Measurements from ENCODE around the gene P2RY11. TPM values are rescaled to one million over a fixed set of nuclear protein-coding genes. Genes with fewer than 3 reads are reported as not detected.

P2RY11 gene
- total RNA-seq, 2 donors from 2014 or later: 9.2 to 20.8 TPM

GRCh38 chr19:10114651-10115391, 3.3 kb downstream of the P2RY11 start:
- no peak for DNase-seq (ENCODE audit: low spot score)

GRCh38 chr19:10115392-10116084, 4.0 kb downstream of the P2RY11 start:
- TF ChIP-seq POLR2A (IDR thresholded peaks at IDR 0.05) (no peak), POLR2AphosphoS5 (IDR thresholded peaks at IDR 0.05) (no peak), CTCF (IDR thresholded peaks at IDR 0.05) (no peak)
- DNase-seq (ENCODE audit: low spot score): no peak
- Histone ChIP-seq H3K27ac (no peak overlapping the region), H3K27me3 (replicated peaks; ENCODE audit: insufficient read depth) (no peaks in the 10 kb centered on the region), H3K36me3 (peaks cover 12 to 35% of the 10 kb centered on the region in 2 donors), H3K9me3 (no peaks in the 10 kb centered on the region), H3K4me3 (no peak overlapping the region), H3K4me1 (replicated peaks) (peaks cover 7% of the 10 kb centered on the region)
- 86% methylated on average over 44 of the region's 45 CpGs for WGBS
- intact Hi-C loops (cut with DNase I): no loop called here

More at GRCh38 chr19:10114651-10115391, 3.3 kb downstream of the P2RY11 start:
- Histone ChIP-seq H3K4me3 (no peak overlapping the region), H3K36me3 (peaks cover 20 to 39% of the 10 kb centered on the region in 2 donors), H3K4me1 (replicated peaks) (peaks cover 7% of the 10 kb centered on the region), H3K27me3 (replicated peaks; ENCODE audit: insufficient read depth) (no peaks in the 10 kb centered on the region), H3K27ac (no peak overlapping the region), H3K9me3 (no peaks in the 10 kb centered on the region)
- no peak for TF ChIP-seq CTCF (IDR thresholded peaks at IDR 0.05)
- TF ChIP-seq POLR2AphosphoS5 (IDR thresholded peaks at IDR 0.05): no peak
- TF ChIP-seq POLR2A (IDR thresholded peaks at IDR 0.05): no peak
- intact Hi-C loops (cut with DNase I): no loop called here
- 73% methylated on average over 26 of the region's 26 CpGs for WGBS

- Histone ChIP-seq H3K36me3 (peaks cover 6 to 35% of the 10 kb centered on the region in 2 donors), H3K9me3 (no peaks in the 10 kb centered on the region), H3K27ac (no peak overlapping the region), H3K4me3 (no peak overlapping the region), H3K4me1 (replicated peaks) (peaks cover 7% of the 10 kb centered on the region), H3K27me3 (replicated peaks; ENCODE audit: insufficient read depth) (no peaks in the 10 kb centered on the region)
- 81% methylated on average over 35 of the region's 35 CpGs for WGBS
- intact Hi-C loops (cut with DNase I): no loop called here
- TF ChIP-seq POLR2AphosphoS5 (IDR thresholded peaks at IDR 0.05): no peak
- TF ChIP-seq CTCF (IDR thresholded peaks at IDR 0.05): no peak
- TF ChIP-seq POLR2A (IDR thresholded peaks at IDR 0.05): no peak
- no peak for DNase-seq (ENCODE audit: low spot score)
Observed at GRCh38 chr19:10116085-10116865, 4.8 kb downstream of the P2RY11 start.

GRCh38 chr19:10116866-10117616, 5.5 kb downstream of the P2RY11 start:
- intact Hi-C loops (cut with DNase I): no loop called here
- no peaks in the 10 kb centered on the region for H3K27me3 ChIP-seq (replicated peaks; ENCODE audit: insufficient read depth)
- H3K4me1 ChIP-seq (replicated peaks): peaks cover 7% of the 10 kb centered on the region
- DNase-seq (ENCODE audit: low spot score): no peak
- no peak for TF ChIP-seq POLR2AphosphoS5 (IDR thresholded peaks at IDR 0.05)
- TF ChIP-seq POLR2A (IDR thresholded peaks at IDR 0.05): no peak
- TF ChIP-seq CTCF (IDR thresholded peaks at IDR 0.05): no peak
- peaks cover 5 to 35% of the 10 kb centered on the region in 2 donors for H3K36me3 ChIP-seq
- no peak overlapping the region for H3K4me3 ChIP-seq
- H3K27ac ChIP-seq: no peak overlapping the region
- H3K9me3 ChIP-seq: no peaks in the 10 kb centered on the region
- 91% methylated on average over 21 of the region's 21 CpGs for WGBS
